NCI-H1436 treated with DMSO at 0.1 percent for 48 hours (cell line): ENCODE data around the gene ERCC6L2.
A peak's percentile ranks its signal among the peaks of the same experiment; 100 is the strongest.

Experiments
- DNase-seq: peaks from one replicate; lab custom pipeline; 2025; lab: John Stamatoyannopoulos, UW

ERCC6L2 gene

DNA sequence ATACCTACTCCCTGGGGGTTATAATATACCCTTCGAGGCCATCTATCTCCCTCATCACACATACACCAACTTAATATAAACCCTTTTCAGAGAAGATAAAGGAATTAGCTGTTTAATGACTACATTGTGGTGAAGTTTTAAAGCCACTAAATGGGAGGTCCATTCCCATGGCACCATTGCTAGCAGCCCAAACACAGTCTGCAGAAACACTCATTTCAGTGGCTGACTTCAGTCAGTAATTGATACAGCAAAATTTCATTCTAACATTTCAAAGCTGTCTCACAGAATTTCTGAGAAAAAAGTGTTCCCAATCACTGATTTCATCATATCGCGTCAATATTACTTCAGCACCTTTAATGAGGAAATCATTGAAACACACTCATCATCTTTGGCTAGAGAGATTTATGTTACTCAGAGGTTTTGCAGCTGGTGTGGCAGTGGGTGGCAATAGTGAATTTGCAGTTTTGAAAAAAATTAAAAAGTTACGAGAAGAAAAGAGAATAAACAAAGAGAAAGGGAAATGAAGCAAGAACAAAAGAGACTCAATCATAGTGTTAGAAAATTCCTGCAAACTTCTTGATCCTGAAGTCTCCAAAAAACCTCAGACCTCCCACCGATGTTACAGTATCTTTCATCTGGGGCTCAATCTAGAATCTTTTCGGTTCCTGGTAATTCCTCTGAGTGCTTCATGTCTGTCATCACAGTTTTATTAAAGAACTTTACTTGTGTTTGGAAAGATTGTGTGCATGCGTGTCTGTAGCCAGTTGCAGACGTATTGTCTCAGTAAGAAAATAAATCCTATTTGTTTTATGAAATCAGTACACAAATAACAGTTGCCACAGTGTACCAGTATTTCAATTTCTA is 105.0 kb downstream of the ERCC6L2 start:
- DNase-seq: no peak

DNA sequence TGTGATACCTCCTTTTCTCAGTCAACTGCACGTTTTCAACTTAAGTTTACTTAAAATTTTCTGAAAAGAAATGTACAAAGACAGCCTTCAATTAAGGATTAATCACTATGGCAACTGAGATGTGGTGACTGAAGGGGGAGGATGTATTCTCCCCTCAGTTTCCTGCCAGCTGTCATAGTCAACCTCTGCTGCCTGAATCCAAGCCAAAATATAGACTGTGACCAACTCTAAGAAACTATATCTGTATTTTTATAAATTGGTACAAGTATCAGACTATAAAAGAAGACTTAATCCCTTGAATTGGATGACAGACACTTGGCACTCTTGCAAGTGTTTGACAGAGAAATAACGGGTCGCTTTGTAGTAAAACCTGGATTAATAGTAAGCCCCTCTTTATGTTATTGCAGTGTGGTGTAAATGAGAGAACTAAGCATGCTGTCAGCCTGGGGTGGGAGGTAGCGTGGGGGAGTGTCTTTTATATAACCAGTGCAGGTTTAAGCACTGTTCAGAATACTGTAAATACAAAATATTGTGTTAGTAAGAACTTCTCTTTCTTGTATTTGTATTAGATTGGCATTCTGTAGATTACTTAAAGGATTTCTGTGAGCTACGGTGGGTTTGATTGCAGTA is 106.4 kb downstream of the ERCC6L2 start:
- DNase-seq: peak; percentile 32

DNA sequence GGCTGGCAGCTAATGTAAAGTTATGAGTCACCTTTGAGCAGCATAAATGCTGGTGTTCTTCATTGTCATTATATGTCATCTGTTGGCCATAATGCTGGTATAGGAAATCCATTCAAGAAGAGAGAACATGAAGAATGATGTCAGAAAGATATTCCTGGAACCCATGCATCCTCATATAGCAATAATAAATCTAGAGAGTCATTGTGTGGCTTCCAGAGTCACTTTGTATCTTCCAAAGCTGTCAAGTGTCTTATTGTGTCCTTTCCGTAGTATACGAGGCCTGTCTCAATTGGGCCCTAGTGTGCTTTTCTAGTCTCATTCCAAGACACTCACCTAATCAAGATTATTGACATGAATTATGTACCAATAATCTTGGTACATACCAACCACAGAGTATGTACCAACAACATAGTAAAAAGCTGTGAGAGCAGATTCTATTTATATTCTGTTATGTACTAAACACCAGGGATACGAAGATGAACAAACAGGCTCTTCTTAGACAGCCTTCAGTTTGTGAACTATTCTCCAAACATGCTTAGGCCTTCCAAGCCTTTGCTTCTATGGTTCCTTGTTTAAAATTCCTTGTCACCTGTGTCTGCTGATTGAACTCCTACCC is 110.1 kb downstream of the ERCC6L2 start:
- no peak for DNase-seq

DNA sequence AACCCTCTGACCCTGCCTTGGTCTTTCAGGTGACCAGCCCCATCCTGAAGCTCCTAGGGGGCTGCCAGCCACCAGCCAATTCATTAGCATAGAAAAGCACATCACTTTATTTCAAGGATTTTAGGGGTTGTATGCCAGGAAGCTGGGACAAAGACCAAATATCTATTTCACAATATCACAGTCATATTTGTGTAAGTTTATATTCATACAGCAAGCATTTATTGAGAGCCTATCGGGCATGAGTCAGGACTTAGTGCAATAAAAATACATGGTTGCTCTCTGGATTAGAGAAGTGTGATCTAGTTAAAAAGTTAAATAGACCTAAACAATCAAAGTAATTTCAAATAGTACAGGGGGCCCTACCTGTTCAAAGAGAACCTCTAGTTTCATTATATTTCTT is 113.8 kb downstream of the ERCC6L2 start:
- DNase-seq: no peak

DNA sequence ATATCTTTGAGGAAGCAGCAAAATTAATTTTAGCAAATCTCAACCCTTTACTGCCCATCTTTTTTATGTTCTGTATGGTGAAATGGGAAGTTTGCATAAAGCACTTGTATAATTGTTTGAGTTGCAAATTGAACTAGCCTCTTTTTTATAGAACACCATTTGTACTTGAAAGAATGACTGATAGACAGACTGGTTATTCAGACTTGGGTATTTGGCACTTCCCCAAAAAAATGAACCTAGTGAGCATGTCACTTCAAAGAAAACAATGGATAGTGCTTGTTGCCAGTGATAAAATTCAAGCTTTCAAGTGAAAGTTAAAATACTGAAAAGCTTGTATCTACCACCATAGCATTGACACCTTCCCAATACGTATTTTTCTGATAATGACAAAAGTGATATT is 115.8 kb downstream of the ERCC6L2 start:
- no peak for DNase-seq

DNA sequence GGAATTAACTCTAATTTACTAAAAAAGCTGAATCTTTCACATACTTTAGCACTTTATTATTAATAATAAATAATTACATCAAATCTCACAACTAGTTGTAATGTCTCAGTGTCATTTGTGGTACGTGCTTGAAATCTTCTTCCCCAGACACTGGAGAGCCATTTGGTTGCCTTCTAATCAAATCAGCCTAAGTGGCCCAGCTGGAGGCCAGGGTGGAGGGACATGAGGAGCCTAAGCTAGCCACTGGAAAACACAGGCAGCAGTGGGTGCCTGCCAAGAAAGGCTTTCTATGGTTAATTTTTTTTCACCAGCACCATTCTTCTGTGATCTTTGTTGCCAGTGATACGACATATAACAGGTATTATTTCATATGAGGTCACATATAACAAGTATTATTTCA is 117.0 kb downstream of the ERCC6L2 start:
- no peak for DNase-seq

DNA sequence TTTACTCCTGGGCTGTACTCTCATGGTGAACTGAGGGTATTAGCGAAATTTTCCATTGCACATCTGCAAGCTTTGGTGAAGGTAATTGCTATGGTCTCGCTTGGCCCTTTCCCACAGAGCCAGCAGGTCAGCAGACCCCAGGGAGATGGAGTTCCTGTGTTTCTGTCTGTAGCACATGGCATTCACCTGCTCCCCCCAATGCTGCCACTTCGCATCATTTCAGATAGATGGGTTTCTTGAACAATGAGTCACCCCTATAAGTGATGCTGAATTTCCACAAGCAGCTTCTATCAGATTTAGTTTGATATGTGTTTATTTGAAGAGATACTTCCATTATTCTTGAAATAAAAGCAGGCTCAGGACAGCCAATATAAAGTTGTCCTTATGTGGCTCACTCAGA is 117.8 kb downstream of the ERCC6L2 start:
- no peak for DNase-seq

DNA sequence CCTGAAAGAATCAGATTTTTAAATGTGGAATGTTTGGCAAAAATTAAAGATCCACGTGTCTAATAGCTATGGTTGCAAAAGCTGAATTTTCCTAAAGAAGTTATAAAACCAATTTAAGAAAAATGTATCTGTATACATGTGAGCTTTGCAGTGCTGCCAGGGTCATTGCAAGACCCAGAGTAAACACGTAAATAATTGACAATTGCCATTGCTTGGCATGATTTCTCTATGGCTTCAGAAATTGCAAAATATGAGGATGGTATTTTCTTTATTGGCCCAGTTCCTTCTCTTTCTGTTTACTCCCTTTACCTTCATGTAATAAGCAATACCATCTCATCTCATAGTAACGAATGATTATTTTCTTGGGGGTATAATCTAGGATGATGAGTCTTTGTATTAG is 123.9 kb downstream of the ERCC6L2 start:
- DNase-seq: no peak

DNA sequence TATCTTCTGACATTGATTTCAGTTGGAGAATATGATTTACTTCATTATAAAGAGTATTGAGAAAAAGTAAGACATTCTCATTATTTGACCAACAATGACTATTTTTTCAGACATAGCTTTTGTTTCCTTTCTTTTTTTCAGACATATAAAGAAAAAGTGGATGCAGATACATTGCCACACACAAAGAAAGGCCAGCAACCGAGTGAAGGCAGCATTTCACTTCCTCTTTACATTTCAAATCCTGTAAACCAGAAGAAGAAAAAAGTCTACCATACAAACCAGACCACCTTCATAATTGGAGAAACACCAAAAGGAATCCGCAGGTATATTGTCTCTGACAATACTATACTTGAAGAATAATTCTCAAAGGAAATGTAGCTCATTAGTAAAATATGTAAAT is 128.9 kb downstream of the ERCC6L2 start:
- DNase-seq: no peak

DNA sequence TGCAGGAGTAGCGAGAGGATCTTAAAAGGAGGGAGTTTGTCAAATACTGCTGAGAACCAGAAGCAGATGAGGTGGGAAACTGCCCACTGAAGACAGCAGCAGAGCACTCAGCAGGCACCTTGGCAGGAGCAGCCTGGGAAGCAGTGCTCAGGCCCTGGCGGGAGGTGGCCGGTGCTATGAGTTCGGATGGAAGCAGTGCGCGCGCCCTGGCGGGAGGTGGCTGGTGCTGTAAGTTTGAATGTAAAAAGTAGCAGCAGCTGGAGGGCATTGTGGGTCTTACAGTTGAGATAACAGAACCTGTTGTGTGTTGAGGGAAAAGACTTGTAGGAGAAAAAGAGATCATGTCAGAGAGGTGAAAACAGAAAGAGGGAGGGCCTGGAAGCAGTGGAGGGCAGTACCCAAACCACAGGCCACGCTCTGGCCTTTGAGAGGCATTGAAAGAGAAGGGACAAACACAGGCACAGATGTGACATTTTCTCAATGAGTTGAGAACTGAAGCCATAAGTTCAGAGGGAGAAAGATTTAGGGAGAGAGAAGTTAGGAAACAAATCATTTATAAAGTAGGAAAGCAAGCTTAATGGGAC is 130.9 kb downstream of the ERCC6L2 start:
- DNase-seq: no peak

DNA sequence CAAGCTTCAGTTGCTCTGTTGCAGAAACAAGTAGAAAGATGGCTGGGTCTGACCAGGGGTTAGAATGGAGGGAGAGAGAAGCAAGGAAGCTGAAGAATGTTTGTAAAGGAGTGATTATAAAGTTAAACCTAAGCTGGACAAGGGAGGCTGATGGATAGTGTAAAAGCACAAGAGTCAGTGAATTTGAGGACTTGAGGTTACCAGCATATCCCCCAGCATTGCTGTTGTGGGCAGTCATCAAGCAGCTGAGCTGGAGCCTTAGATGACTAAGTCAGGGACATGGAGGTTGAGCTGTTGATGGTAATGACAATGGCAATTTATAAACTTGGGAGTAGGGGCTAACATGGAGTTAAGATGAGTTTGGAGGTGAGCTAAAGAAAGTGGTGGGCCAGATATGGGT is 131.5 kb downstream of the ERCC6L2 start:
- no peak for DNase-seq

DNA sequence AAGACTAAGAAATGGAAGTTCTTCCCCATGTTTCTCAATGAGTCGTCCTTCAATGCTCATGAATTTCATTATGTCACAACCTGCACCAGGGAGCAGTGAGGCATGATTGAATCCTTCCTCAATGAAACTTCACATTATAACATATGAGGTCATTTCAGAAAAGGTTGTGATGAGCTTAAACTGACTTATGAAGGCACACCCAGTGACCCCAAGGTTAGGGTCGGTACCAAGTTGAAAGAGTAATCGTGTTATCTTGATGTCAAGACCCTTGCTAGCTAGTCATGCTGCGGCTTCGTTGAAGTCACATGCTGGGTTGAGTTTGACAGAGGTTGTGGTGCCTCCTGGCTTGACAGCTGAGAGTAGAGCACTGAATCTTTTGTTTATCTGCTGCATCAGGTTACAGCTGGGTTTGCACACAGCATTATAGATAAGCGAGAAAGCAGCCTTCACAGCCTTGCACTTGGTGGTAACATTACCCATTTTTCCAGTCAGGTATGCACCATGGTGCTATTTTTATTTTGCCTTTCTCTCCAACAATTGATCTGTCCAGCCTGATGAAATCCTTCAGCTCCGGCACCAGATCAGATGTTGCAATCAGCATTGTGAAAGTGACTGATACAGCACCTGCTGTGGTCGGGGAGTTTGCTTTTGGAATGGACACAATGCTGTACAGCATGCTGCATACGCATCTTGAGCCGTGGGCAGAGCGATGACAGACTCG is 133.2 kb downstream of the ERCC6L2 start:
- DNase-seq: no peak

DNA sequence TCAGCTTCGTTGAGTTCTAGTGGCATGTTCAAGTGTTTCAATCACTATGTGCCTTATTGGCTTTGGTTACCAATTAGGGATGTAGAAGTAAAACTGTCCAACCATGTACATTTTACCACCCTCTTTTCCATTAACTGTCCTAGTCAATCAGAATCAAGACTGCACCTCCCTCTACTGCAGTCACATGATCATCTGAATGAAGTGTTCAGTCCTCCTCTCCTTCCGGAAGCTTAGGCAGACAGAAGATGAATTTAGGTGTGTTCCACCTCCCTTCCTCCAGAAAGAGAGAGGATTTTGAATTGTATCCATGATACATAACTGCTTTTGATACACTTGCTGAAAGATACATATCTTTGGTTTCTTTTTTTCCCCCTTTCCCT is 133.7 kb downstream of the ERCC6L2 start:
- DNase-seq: no peak

DNA sequence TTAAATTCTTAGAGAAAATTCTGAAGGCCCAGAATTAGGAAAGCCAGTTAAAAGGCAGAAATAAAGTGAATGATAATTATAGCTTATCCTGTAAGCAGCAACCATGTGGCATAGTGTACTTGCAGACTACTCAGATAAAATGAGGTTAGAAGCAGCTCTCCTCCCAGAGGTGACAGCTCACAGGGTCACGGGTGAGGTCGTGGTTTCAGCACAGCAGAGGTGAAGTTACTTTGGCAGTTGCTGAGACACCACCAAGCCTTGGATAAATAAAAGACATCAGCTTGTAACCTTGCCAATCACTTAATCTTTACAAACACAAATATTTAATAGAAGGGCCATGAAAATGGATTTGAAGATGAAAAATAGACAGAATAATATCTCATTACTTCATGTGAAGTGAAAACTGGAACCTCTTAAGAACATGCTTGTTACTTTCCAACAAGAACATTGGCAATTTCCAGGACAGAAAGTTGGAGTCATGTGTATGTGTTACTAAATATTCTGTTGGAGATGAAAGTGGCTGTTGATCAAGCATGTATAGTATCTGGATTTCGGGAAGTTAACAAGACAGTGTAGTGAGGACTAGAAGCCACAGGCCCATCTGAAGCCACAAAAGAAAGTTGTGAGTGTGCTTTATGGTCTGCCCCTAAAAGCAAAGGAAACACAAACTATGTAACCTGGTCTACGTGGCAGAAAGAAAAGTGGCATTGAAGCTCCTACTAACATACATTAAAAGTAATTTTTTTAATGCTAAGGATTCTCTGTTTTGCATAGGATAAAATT is 134.4 kb downstream of the ERCC6L2 start:
- no peak for DNase-seq

DNA sequence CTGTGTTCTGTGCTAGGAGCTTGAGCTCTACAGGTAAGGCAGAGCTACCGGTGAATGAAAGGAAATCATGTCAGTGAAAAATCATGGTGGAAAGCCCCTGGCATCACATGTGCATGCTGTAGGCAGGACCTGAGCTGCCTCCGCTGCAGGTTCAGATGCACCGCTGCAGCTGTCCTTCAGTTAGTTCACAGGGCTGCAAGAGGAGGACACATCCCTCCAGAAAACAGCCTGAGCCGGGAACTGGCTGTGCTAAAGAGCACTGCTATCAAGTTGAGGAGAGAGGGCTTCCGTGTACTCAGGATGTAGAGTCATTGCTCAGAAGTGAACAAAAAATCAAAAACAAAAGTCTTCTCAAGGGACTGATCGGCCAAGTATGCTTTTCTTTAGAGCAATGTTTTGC is 138.6 kb downstream of the ERCC6L2 start:
- no peak for DNase-seq

DNA sequence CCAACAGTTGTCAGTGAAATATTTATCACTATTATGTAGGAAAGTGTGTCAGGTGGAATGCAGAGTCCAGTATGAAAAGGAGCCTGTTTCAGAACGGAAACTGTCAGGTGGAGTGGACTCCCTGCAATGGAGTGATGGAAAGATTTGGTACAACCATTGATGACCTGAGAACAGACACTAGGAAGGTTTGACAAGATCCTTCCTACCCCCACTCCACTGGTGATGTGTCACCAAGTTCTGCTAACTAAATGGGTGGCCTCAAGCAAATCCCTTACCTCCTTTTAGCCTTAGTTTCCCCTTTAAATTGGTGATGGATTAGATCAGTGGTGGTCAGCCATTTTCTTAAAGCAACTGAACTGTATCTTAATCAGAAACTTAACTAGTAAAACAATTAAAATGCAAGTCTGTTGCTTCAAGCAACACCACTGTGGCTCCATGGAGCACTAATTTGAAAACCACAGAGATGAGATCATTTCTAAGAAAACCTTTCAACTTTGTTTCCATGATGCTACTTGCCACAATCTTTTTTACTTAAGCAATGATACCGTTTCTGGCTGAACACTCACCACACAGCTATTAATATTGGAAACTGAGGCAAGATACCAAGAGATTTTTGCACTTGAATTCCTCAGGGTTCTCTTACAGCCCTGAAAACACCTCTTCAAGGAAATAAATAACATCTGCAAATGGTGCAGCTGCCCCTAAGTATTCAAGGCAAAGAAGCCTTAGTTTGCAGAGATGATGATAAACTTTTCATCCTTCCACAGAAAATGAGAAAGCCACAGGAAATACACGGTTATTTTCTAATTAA is 140.6 kb downstream of the ERCC6L2 start:
- DNase-seq: no peak
